HG03378 (cell line): ENCODE results near the gene MAP7.
"Not testable (repeated sequence)": the region's sequence is repeated elsewhere in the genome, so short reads cannot be mapped to it uniquely, and the experiment has no call there.

Source experiments
- ATAC-seq: cut with Tn5 transposase; IDR thresholded peaks from one replicate; pipeline ENCODE4 v1.9.1; 2021; ENCODE audit warnings: mild to moderate bottlenecking, moderate library complexity; ENCODE audit not compliant: unreplicated experiment

MAP7 gene

GRCh38 chr6:136474241-136474640 lies 76.0 kb downstream of the MAP7 start:
- ATAC-seq, result no peak

GRCh38 chr6:136471922-136472321 lies 78.3 kb downstream of the MAP7 start:
- no peak for ATAC-seq

GRCh38 chr6:136471372-136471771 lies 78.8 kb downstream of the MAP7 start:
- no peak for ATAC-seq

- no peak for ATAC-seq
These were observed 80.2 kb downstream of the MAP7 start for GRCh38 chr6:136470044-136470443.

- no peak for ATAC-seq
These were observed 81.1 kb downstream of the MAP7 start for GRCh38 chr6:136469154-136469553.

GRCh38 chr6:136468711-136469110 lies 81.5 kb downstream of the MAP7 start:
- ATAC-seq, result no peak

GRCh38 chr6:136467186-136467585 lies 83.0 kb downstream of the MAP7 start:
- ATAC-seq, result no peak

GRCh38 chr6:136466777-136467176 lies 83.4 kb downstream of the MAP7 start:
- no peak for ATAC-seq

GRCh38 chr6:136465766-136466303 lies 84.4 kb downstream of the MAP7 start:
- no peak for ATAC-seq

- no peak for ATAC-seq
These were observed 85.3 kb downstream of the MAP7 start for GRCh38 chr6:136464874-136465273.

- ATAC-seq, result peak; percentile 46
These were observed 86.1 kb downstream of the MAP7 start for GRCh38 chr6:136464148-136464547.

GRCh38 chr6:136463743-136464142 lies 86.5 kb downstream of the MAP7 start:
- ATAC-seq, result no peak

- ATAC-seq, result no peak
These were observed 103.5 kb downstream of the MAP7 start for GRCh38 chr6:136446579-136447187.

GRCh38 chr6:136446145-136446544 lies 104.1 kb downstream of the MAP7 start:
- no peak for ATAC-seq

- ATAC-seq, result no peak
These were observed 105.2 kb downstream of the MAP7 start for GRCh38 chr6:136445063-136445462.

GRCh38 chr6:136440203-136440602 lies 110.0 kb downstream of the MAP7 start:
- no peak for ATAC-seq

GRCh38 chr6:136439514-136440190 lies 110.6 kb downstream of the MAP7 start:
- no peak for ATAC-seq

GRCh38 chr6:136438441-136438840 lies 111.8 kb downstream of the MAP7 start:
- no peak for ATAC-seq

GRCh38 chr6:136437246-136437645 lies 113.0 kb downstream of the MAP7 start:
- no peak for ATAC-seq

GRCh38 chr6:136435101-136435500 lies 115.1 kb downstream of the MAP7 start:
- no peak for ATAC-seq

- ATAC-seq, result not testable (repeated sequence)
These were observed 118.9 kb downstream of the MAP7 start for GRCh38 chr6:136431306-136431705.

- ATAC-seq, result no peak
These were observed 120.8 kb downstream of the MAP7 start for GRCh38 chr6:136429264-136430065.
